ENCODE results near the gene ARMH1.
A peak's percentile ranks its signal among the peaks of the same experiment; 100 is the strongest.

ARMH1 gene

GRCh38 chr1:44670751-44671640, 3.5 kb upstream of the ARMH1 start:
- DNase-seq (ENCODE audit: low spot score) = no peak

GRCh38 chr1:44672254-44672955, 2.1 kb upstream of the ARMH1 start:
- DNase-seq (ENCODE audit: low spot score) = peak; percentile 65

- no peak for DNase-seq (ENCODE audit: low spot score)
Observed at GRCh38 chr1:44672961-44673674, 1.4 kb upstream of the ARMH1 start.

GRCh38 chr1:44673675-44674112, 820 bp upstream of the ARMH1 start:
- no peak for DNase-seq (ENCODE audit: low spot score)

- DNase-seq (ENCODE audit: low spot score) = no peak
Observed at GRCh38 chr1:44675186-44675585, 672 bp downstream of the ARMH1 start.

- DNase-seq (ENCODE audit: low spot score) = no peak
Observed at GRCh38 chr1:44676484-44677200, 2.1 kb downstream of the ARMH1 start.

- DNase-seq (ENCODE audit: low spot score) = no peak
Observed at GRCh38 chr1:44677201-44677766, 2.8 kb downstream of the ARMH1 start.

GRCh38 chr1:44678120-44678519, 3.6 kb downstream of the ARMH1 start:
- DNase-seq (ENCODE audit: low spot score) = no peak

GRCh38 chr1:44678626-44679025, 4.1 kb downstream of the ARMH1 start:
- no peak for DNase-seq (ENCODE audit: low spot score)

GRCh38 chr1:44679468-44679867, 5.0 kb downstream of the ARMH1 start:
- no peak for DNase-seq (ENCODE audit: low spot score)

- no peak for DNase-seq (ENCODE audit: low spot score)
Observed at GRCh38 chr1:44681905-44682882, 7.7 kb downstream of the ARMH1 start.

- no peak for DNase-seq (ENCODE audit: low spot score)
Observed at GRCh38 chr1:44682883-44683265, 8.4 kb downstream of the ARMH1 start.

- no peak for DNase-seq (ENCODE audit: low spot score)
Observed at GRCh38 chr1:44684525-44684924, 10.0 kb downstream of the ARMH1 start.

GRCh38 chr1:44685218-44685617, 10.7 kb downstream of the ARMH1 start:
- DNase-seq (ENCODE audit: low spot score) = no peak

GRCh38 chr1:44685881-44686280, 11.4 kb downstream of the ARMH1 start:
- DNase-seq (ENCODE audit: low spot score) = no peak

- no peak for DNase-seq (ENCODE audit: low spot score)
Observed at GRCh38 chr1:44688760-44689446, 14.4 kb downstream of the ARMH1 start.

- DNase-seq (ENCODE audit: low spot score) = no peak
Observed at GRCh38 chr1:44689447-44689765, 14.9 kb downstream of the ARMH1 start.

- DNase-seq (ENCODE audit: low spot score) = no peak
Observed at GRCh38 chr1:44693159-44693558, 18.6 kb downstream of the ARMH1 start.

GRCh38 chr1:44693900-44694299, 19.4 kb downstream of the ARMH1 start:
- no peak for DNase-seq (ENCODE audit: low spot score)

GRCh38 chr1:44694863-44695478, 20.5 kb downstream of the ARMH1 start:
- no peak for DNase-seq (ENCODE audit: low spot score)
